ENCODE measurements around the gene MRPL49.

DNA sequence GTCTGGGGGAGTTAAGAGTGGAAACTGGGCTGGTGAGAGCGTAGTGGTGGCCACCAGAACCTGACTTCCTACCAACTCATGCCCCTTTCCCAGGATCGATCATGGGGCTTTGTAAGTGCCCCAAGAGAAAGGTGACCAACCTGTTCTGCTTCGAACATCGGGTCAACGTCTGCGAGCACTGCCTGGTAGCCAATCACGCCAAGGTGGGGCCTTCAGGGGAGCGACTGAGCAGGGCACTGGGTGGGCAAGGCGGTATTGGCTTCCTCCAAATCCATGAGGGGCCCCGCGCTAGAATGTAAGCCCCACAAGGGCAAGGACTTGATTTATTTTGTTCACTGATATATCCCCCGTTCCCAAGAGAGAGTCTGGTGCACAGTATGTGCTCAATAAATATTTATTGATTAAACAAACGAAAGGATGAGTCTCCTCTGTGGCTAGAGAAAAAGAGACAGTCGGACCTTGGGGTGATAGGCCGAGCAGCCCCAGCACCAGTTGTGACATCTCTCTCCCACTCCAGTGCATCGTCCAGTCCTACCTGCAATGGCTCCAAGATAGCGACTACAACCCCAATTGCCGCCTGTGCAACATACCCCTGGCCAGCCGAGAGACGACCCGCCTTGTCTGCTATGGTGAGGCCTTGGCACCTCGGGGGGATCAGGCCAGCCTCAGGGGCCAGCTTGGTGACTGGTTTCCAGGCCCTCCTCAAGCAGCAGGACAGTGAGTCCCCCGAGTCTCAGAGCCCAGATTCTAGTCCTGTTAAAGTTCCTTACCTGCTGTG is 37.3 kb upstream of the MRPL49 start:
- TF ChIP-seq HDGF (IDR thresholded peaks at IDR 0.05; ENCODE audit: borderline replicate concordance) (no peak), CTBP1 (IDR thresholded peaks at IDR 0.05; ENCODE audit: borderline replicate concordance) (no peak), FOXK2 (IDR thresholded peaks at IDR 0.05) (no peak), SP1 (IDR thresholded peaks at IDR 0.05) (no peak), BHLHE40 (IDR thresholded peaks at IDR 0.05; ENCODE audit: borderline replicate concordance) (no peak), SUZ12 (IDR thresholded peaks at IDR 0.05) (no peak), ZNF384 (IDR thresholded peaks at IDR 0.05) (no peak), LEF1 (IDR thresholded peaks at IDR 0.05; ENCODE audit: borderline replicate concordance) (no peak), ELF4 (IDR thresholded peaks at IDR 0.05) (no peak)
